CD14-positive monocyte (primary cell): ENCODE data around the gene DQX1. TPM values are rescaled to one million over a fixed set of nuclear protein-coding genes. Genes with fewer than 3 reads are reported as not detected.

Experiments used
- DNase-seq, 3 donors: peaks; one replicate each; pipeline ENCODE4 v3.0.0-alpha.2; 2011 to 2022
- H2AFZ ChIP-seq: 2 replicates; pipeline ENCODE4 v1.6.0; 2012; ENCODE audit warnings: mild to moderate bottlenecking, low read depth, low read length, inconsistent platforms; ENCODE audit not compliant: insufficient read depth, poor library complexity, severe bottlenecking
- H3K27ac ChIP-seq, 2 donors: 1 replicate in 1 of 2; 2 replicates in 1 of 2; pipeline ENCODE4 v1.5.1; 2012 to 2013; ENCODE audit warnings: low read length in 2 of 2, control low read depth in 1 of 2, inconsistent platforms in 1 of 2, low read depth in 1 of 2, mild to moderate bottlenecking in 1 of 2
- H3K27me3 ChIP-seq, 2 donors: one replicate each; pipeline versions ENCODE4 v1.6.0 to v1.6.1; 2011 to 2013; ENCODE audit warnings: low read length in 2 of 2; ENCODE audit not compliant: control insufficient read depth in 2 of 2, insufficient read depth in 2 of 2
- H3K36me3 ChIP-seq, 2 donors: replicated peaks in 1 of 2; 1 replicate in 1 of 2; 2 replicates in 1 of 2; pipeline versions ENCODE4 v1.5.1 to v1.6.1; 2012 to 2013; ENCODE audit warnings: low read length in 2 of 2, control low read depth in 1 of 2, inconsistent platforms in 1 of 2, mild to moderate bottlenecking in 1 of 2; ENCODE audit not compliant: insufficient read depth in 2 of 2, control insufficient read depth in 1 of 2
- H3K4me1 ChIP-seq, 2 donors: 1 replicate in 1 of 2; 2 replicates in 1 of 2; pipeline versions ENCODE4 v1.5.1 to v1.6.1; 2012 to 2013; ENCODE audit warnings: low read length in 2 of 2, control low read depth in 1 of 2, inconsistent platforms in 1 of 2, mild to moderate bottlenecking in 1 of 2, moderate library complexity in 1 of 2; ENCODE audit not compliant: insufficient read depth in 2 of 2, control insufficient read depth in 1 of 2
- H3K4me2 ChIP-seq: replicated peaks from 2 replicates; pipeline ENCODE3; 2012; ENCODE audit warnings: low read length, moderate library complexity, mild to moderate bottlenecking; ENCODE audit not compliant: poor library complexity, severe bottlenecking; ENCODE audit errors: extremely low read depth
- H3K4me3 ChIP-seq, 3 experiments: fragments of 200-600 bp in 1 of 3; sonication (generic) in 1 of 3; replicated peaks in 1 of 3; 1 replicate in 2 of 3; 2 replicates in 1 of 3; pipeline ENCODE4 v1.5.1; 2011 to 2013; ENCODE audit warnings: low read length in 3 of 3, mild to moderate bottlenecking in 3 of 3, control low read depth in 2 of 3, low read depth in 2 of 3, inconsistent platforms in 1 of 3, moderate library complexity in 1 of 3
- H3K79me2 ChIP-seq: 2 replicates; pipeline ENCODE4 v1.6.0; 2012; ENCODE audit warnings: mild to moderate bottlenecking, control low read depth, inconsistent platforms, low read length, moderate library complexity; ENCODE audit not compliant: insufficient read depth
- H3K9ac ChIP-seq: 2 replicates; pipeline ENCODE4 v1.6.0; 2017; ENCODE audit warnings: low read length, mild to moderate bottlenecking; ENCODE audit not compliant: insufficient read depth, poor library complexity, severe bottlenecking
- H3K9me3 ChIP-seq, 2 donors: replicated peaks in 1 of 2; 1 replicate in 1 of 2; 2 replicates in 1 of 2; pipeline versions ENCODE4 v1.5.1 to v1.6.1; 2012 to 2013; ENCODE audit warnings: low read length in 2 of 2, control low read depth in 1 of 2; ENCODE audit not compliant: control insufficient read depth in 1 of 2, insufficient read depth in 1 of 2
- H4K20me1 ChIP-seq: 2 replicates; pipeline ENCODE4 v1.6.0; 2012; ENCODE audit warnings: mild to moderate bottlenecking, low read length, control low read depth, moderate library complexity; ENCODE audit not compliant: insufficient read depth
- H3K27ac Mint-ChIP-seq, 7 donors: one replicate each; pipeline ENCODE4 v1.8.0; 2020; ENCODE audit warnings: mild to moderate bottlenecking in 7 of 7, mixed read lengths in 7 of 7, moderate library complexity in 6 of 7, inconsistent platforms in 2 of 7
- H3K27me3 Mint-ChIP-seq, 3 donors: one replicate each; pipeline ENCODE4 v1.8.0; 2021 to 2022; ENCODE audit warnings: low read depth in 3 of 3, mild to moderate bottlenecking in 3 of 3, mixed read lengths in 3 of 3, moderate library complexity in 3 of 3, inconsistent platforms in 1 of 3
- H3K36me3 Mint-ChIP-seq, 2 donors: one replicate each; pipeline ENCODE4 v1.8.0; 2020; ENCODE audit warnings: mixed read lengths in 2 of 2, inconsistent platforms in 1 of 2, mild to moderate bottlenecking in 1 of 2
- H3K4me1 Mint-ChIP-seq: one replicate; pipeline ENCODE4 v1.8.0; 2020; ENCODE audit warnings: mild to moderate bottlenecking, mixed read lengths
- H3K4me3 Mint-ChIP-seq, 2 donors: one replicate each; pipeline ENCODE4 v1.8.0; 2020; ENCODE audit warnings: mild to moderate bottlenecking in 2 of 2, mixed read lengths in 2 of 2, moderate library complexity in 1 of 2
- H3K9me3 Mint-ChIP-seq, 7 donors: one replicate each; pipeline ENCODE4 v1.8.0; 2020 to 2022; ENCODE audit warnings: mixed read lengths in 7 of 7, mild to moderate bottlenecking in 6 of 7, moderate library complexity in 6 of 7, inconsistent platforms in 2 of 7
- CTCF ChIP-seq: fragments of 200-600 bp; IDR thresholded peaks from one replicate; pipeline ENCODE4 v1.8.0; 2022; ENCODE audit warnings: antibody characterized with exemption, mild to moderate bottlenecking
- WGBS: methylation state at CpG from one replicate; pipeline ENCODE4 v1.1.5; 2013; ENCODE audit warnings: missing lambda C conversion rate; ENCODE audit not compliant: insufficient coverage; 5-methylcytosine and 5-hydroxymethylcytosine counted together
- intact Hi-C, 2 donors: fragments of 100-400 bp; cut with micrococcal nuclease; formaldehyde crosslinking; loops; one replicate each; pipeline versions ENCODE4 v1.15.0 to v1.15.1; 2023
- polyA plus RNA-seq, 3 donors: library from polyadenylated mRNA; depleted of rRNA in 1 of 3; unstranded in 2 of 3; stranded (reverse) in 1 of 3; fragments of 300-500 nt in 2 of 3; fragments of >200 nt in 1 of 3; fragmentation: Illumina TruSeq in 2 of 3; gene quantifications; 1 replicate in 2 of 3; 2 replicates in 1 of 3; pipeline ENCODE4 v1.2.3, GENCODE V29; 2012 to 2021

The DQX1 gene
- polyA plus RNA-seq, 3 donors, result 0.36 TPM; not detected in 2

GRCh38 chr2:74491648-74492544, 34.1 kb downstream of the DQX1 start:
- Histone ChIP-seq H3K9ac (no peak overlapping the region), H2AFZ (no peak overlapping the region), H3K9me3 (no peaks in the 10 kb centered on the region), H3K27ac (no peak overlapping the region), H3K79me2 (peaks cover 3% of the 10 kb centered on the region), H3K4me3 (no peak overlapping the region), H3K4me1 (no peaks in the 10 kb centered on the region), H3K36me3 (peaks cover 52 to 75% of the 10 kb centered on the region in 2 donors), H4K20me1 (no peaks in the 10 kb centered on the region), H3K4me2 (no peak overlapping the region), H3K27me3 (peaks cover 3 to 10% of the 10 kb centered on the region in 2 donors)
- TF ChIP-seq CTCF, result no peak
- Mint-ChIP-seq H3K4me3 (no peak overlapping the region), H3K36me3 (peaks cover 72 to 77% of the 10 kb centered on the region in 2 donors), H3K9me3 (no peaks in the 10 kb centered on the region), H3K27me3 (peaks cover 7 to 15% (median 13%) of the 10 kb centered on the region in 3 donors), H3K4me1 (no peaks in the 10 kb centered on the region), H3K27ac (peak overlapping the region in 1 of 7 donors; percentile 34)
- intact Hi-C loops, result no loop called here
- DNase-seq, result no peak
- WGBS, result 96% methylated on average over 12 of the region's 12 CpGs

- Histone ChIP-seq H3K4me3 (no peak overlapping the region), H3K4me2 (no peak overlapping the region), H3K4me1 (no peaks in the 10 kb centered on the region), H3K27me3 (no peaks in the 10 kb centered on the region), H3K36me3 (peaks cover 63 to 88% of the 10 kb centered on the region in 2 donors), H2AFZ (no peak overlapping the region), H3K9ac (no peak overlapping the region), H4K20me1 (no peaks in the 10 kb centered on the region), H3K79me2 (peaks cover 6% of the 10 kb centered on the region), H3K9me3 (no peaks in the 10 kb centered on the region), H3K27ac (no peak overlapping the region)
- intact Hi-C loops, result no loop called here
- TF ChIP-seq CTCF, result no peak
- no peaks in the 10 kb centered on the region for H3K4me1 Mint-ChIP-seq
- peaks cover 0 to 2% (median 2%) of the 10 kb centered on the region in 3 donors for H3K27me3 Mint-ChIP-seq
- no peak overlapping the region for H3K4me3 Mint-ChIP-seq
- peaks cover 73 to 87% of the 10 kb centered on the region in 2 donors for H3K36me3 Mint-ChIP-seq
- no peak overlapping the region for H3K27ac Mint-ChIP-seq
- H3K9me3 Mint-ChIP-seq, result no peaks in the 10 kb centered on the region
- no CpG with 5 or more reads among the region's 9 CpGs for WGBS
- DNase-seq, result no peak
Observed at GRCh38 chr2:74489906-74490305, 36.1 kb downstream of the DQX1 start.
